HG03469 (cell line): ENCODE results near the gene EFTUD2.
"Not testable (repeated sequence)": the region's sequence is repeated elsewhere in the genome, so short reads cannot be mapped to it uniquely, and the experiment has no call there.

ENCODE experiments used
- ATAC-seq: cut with Tn5 transposase; IDR thresholded peaks from one replicate; pipeline ENCODE4 v1.9.1; 2021; ENCODE audit warnings: mild to moderate bottlenecking, moderate library complexity, moderate number of reproducible peaks; ENCODE audit not compliant: unreplicated experiment

EFTUD2 gene

GRCh38 chr17:44899074-44899782 lies at the start of gene EFTUD2:
TSS of gene EFTUD2 (minus strand) at chr17:44899445. CDS start at chr17:44894521, 4,924 bp downstream.
- ATAC-seq: peak; percentile 50

GRCh38 chr17:44948315-44948795 lies 49.1 kb upstream of the EFTUD2 start:
- ATAC-seq: no peak

GRCh38 chr17:44947461-44948314 lies 48.4 kb upstream of the EFTUD2 start, which contains the start of gene KIF18B:
TSS of gene KIF18B (minus strand) at chr17:44947773. CDS start at chr17:44936344, 11,429 bp downstream.
- no peak for ATAC-seq

GRCh38 chr17:44945652-44946051 lies 46.4 kb upstream of the EFTUD2 start:
- not testable (repeated sequence) for ATAC-seq

GRCh38 chr17:44942456-44942855 lies 43.2 kb upstream of the EFTUD2 start:
- no peak for ATAC-seq

- no peak for ATAC-seq
Measured at GRCh38 chr17:44941712-44942331, 42.6 kb upstream of the EFTUD2 start.

- no peak for ATAC-seq
Measured at GRCh38 chr17:44940768-44941167, 41.5 kb upstream of the EFTUD2 start.

GRCh38 chr17:44940317-44940716 lies 41.1 kb upstream of the EFTUD2 start:
- ATAC-seq: no peak

GRCh38 chr17:44935116-44935515 lies 35.9 kb upstream of the EFTUD2 start:
- ATAC-seq: no peak

GRCh38 chr17:44934745-44935105 lies 35.5 kb upstream of the EFTUD2 start:
- ATAC-seq: no peak

- ATAC-seq: no peak
Measured at GRCh38 chr17:44933824-44934744, 34.8 kb upstream of the EFTUD2 start.

GRCh38 chr17:44932787-44933097 lies 33.5 kb upstream of the EFTUD2 start:
- ATAC-seq: no peak

- no peak for ATAC-seq
Measured at GRCh38 chr17:44932096-44932786, 33.0 kb upstream of the EFTUD2 start.

GRCh38 chr17:44931376-44931775 lies 32.1 kb upstream of the EFTUD2 start:
- no peak for ATAC-seq

- no peak for ATAC-seq
Measured at GRCh38 chr17:44930667-44931066, 31.4 kb upstream of the EFTUD2 start.

GRCh38 chr17:44928950-44929720 lies 29.9 kb upstream of the EFTUD2 start:
- ATAC-seq: no peak

GRCh38 chr17:44928136-44928535 lies 28.9 kb upstream of the EFTUD2 start:
- no peak for ATAC-seq

GRCh38 chr17:44927696-44928095 lies 28.5 kb upstream of the EFTUD2 start:
- no peak for ATAC-seq

GRCh38 chr17:44926821-44927525 lies 27.7 kb upstream of the EFTUD2 start:
- ATAC-seq: no peak
